Stimulated activated CD8-positive, alpha-beta memory T cell treated with anti-CD3 and anti-CD28 coated beads, Interleukin-7, amount 100 ng/mL, for 48 hours (primary cell): ENCODE results near the gene SHISAL1.

Source experiments
- DNase-seq, 2 donors: peaks; one replicate each; pipeline ENCODE4 v3.0.0-alpha.2; 2020; ENCODE audit warnings: low read depth in 1 of 2; ENCODE audit errors: extremely low read depth in 1 of 2

The SHISAL1 gene

DNA sequence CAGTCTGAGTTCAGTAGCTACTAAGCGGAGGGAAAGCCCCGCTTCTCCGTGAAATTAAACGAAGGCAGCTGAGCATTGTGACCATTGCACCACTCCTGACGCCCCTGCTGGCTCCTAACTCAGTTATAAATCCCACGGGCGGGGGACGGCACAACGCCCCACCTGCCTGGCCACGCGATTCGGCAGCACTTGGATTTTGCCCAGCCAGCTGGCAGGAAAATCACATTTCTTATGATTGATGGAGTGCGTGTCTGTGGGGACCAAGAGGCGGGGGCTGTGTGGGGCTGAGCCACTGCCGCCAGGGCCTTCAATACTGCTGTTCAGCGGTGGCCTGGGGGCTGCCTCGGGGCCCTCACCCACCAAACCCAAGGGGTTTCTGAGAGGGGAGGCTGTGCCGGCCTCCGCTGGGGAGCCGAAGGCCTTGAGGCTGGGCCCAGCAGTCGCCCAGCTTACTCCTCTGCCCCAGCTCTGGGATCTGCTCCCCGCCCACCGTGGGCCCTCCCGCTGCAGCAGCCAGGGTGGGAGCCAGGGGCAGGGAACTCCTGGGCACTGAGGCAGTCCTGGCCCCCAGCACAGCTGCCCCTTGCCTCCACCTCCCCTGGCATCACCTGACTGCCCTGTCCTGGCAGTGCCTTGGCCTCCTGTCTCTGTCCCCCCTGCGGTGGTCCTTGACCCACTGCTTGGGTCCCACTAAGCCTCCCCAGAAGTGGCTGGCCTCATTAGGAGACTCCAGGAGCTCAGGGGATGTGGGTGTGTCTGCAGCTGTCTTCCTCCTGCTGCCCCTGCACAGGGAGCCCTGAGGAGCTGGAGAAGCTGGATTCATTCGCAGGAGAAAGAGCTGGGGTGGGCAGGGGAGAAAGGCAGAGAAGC lies 30.7 kb downstream of the SHISAL1 start:
- no peak for DNase-seq

DNA sequence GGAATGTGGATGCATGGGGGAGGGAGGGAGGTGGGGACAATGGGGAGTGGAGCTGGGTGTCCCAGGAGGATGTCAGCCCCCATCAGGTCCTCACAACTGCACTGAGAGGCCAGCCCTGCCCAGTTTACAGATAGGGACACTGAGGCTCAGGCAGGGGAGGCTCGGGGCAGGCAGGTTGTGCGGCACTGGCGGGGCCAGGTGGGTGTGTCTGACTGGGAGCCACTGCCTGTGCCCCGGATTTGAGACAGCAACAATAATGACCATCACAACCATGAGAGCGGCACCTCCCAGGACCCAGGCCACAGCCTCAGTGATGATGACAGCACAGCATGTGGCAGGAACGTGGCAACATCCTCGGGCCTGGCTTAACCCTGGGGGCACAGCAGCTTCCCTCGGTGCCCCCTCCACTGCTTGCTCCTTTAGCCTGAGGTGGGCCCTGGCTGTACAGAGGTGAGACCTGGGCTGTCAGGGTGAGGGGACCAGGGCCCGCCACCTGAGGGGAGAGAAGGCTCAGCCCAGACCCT lies 32.0 kb downstream of the SHISAL1 start:
- no peak for DNase-seq

GRCh38 chr22:44279069-44279360 lies 33.7 kb downstream of the SHISAL1 start:
- DNase-seq: no peak

DNA sequence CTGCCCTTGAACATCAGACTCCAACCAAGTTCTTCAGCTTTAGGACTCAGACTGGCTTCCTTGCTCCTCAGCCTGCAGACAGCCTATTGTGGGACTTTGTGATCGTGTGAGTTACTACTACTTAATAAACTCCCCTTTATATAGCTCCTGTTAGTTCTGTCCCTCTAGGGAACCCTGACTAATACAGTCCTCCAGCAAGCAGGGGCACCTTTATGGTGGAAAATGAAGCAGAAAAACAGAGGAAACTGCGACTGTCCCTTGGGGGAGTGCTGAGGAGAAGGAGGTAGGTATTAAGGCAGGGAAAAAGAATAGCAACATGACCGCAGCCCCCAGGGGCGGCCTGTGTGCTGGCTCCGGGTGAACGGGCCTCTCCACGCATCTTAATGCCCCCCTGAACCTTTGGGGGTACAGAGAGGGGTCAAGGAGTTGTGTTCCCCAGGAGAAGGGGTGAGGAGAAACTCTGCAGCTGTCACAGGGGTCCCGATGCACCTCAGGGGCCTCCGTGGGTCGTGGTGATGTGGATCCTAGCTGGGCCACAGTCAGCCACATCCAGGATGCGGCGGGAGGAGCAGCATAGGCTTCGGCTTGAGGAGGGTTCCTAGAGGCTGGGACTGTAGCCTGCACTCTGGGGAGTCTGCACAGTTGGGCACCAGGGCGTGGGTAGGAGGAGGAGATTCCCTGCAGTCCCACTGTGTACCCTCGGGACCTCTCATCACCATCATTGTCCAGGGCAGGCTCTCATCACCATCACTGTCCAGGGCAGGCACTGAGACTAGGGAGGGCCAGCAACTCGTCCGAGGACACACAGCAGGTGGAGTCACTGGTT lies 34.3 kb downstream of the SHISAL1 start:
- DNase-seq: no peak

DNA sequence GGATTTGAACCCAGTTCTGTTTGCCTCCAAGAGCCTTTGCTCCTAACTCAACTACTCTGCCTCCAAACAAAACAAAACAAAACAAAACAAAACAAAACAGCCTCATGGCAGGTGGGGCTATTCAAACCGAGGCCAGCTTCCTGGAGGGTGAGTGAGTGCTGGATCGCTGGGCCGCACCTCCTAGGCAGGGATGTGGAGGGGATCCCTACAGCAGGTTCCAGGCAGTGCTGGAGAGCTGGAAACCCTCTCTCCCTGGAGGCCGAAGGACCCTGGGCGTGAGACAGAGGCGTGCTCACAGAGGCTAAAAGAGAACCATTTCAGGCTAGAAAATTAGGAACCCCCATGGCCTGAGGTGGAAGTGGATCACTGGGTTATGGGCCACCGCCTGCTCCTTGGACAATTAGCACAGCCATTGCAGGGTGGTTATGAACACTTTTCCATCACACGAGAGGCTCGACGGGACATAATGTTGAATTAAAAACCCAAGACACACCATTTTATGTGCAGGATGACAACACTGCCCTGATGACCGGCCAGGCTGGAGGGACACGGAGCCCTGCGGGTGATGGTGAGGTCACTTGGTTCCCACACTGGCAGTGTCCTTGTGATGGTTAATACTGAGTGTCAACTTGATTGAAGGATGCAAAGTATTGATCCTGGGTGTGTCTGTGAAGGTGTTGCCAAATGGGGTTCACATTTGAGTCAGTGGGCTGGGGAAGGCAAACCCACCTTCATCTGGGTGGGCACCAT lies 35.2 kb downstream of the SHISAL1 start:
- no peak for DNase-seq

GRCh38 chr22:44276706-44277356 lies 35.9 kb downstream of the SHISAL1 start:
- no peak for DNase-seq

DNA sequence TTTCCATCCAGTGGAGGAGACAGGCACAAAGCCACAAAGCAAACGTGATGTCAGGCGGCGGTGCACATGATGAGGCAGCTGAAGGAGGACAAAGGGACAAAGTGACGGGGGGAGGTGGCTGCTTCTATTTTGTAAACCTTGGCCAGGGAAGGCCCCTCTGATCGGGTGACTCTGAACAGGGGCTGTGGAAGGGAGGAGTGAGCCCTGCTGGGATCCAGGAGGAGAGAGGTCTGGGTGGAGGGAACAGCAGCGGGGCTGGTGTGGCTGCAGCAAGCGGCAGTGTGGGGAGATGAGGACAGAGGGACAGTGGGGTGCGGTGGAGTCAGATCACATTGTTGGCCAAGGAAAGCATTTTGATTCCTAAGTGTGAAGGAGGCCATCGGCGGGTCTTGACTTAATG lies 36.7 kb downstream of the SHISAL1 start:
- no peak for DNase-seq

DNA sequence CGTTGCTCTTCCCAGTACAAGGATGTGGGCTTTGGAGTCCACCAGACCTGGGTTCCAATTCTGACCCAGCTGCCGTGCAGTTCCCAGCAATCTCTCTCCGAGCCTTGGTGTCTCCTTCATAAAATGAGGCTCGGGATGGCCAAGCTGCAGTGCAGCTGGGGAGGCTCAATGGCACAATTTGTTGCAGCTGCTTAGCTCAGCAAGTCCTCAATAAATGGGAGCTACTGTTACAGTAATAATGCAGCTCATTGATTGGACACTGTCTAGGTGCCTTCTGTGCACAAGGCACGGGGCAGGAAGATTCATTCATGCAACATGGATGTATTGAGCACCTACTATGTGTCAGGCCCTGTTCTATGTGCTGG lies 37.1 kb downstream of the SHISAL1 start:
- no peak for DNase-seq

GRCh38 chr22:44274918-44275630 lies 37.7 kb downstream of the SHISAL1 start:
- no peak for DNase-seq

DNA sequence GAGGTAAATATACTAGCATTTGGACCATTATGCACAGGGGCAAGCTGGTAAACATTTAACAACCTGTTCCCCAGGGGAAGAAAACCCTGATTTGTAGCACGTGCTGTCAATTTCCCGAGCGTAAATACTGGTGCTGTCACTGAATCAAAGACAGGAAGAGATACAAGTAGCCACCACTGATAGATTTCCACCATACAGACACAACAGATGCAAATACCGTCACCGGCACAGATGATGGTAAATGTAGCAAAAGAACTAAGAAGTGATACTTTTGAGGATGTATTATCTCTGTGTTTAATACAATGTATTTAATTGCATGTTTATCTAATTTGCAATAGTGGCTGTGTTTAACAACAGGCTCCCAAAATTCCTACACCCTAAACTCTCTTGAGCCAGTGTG lies 39.6 kb downstream of the SHISAL1 start:
- no peak for DNase-seq

- no peak for DNase-seq
Observed at GRCh38 chr22:44272401-44272771, 40.4 kb downstream of the SHISAL1 start.

DNA sequence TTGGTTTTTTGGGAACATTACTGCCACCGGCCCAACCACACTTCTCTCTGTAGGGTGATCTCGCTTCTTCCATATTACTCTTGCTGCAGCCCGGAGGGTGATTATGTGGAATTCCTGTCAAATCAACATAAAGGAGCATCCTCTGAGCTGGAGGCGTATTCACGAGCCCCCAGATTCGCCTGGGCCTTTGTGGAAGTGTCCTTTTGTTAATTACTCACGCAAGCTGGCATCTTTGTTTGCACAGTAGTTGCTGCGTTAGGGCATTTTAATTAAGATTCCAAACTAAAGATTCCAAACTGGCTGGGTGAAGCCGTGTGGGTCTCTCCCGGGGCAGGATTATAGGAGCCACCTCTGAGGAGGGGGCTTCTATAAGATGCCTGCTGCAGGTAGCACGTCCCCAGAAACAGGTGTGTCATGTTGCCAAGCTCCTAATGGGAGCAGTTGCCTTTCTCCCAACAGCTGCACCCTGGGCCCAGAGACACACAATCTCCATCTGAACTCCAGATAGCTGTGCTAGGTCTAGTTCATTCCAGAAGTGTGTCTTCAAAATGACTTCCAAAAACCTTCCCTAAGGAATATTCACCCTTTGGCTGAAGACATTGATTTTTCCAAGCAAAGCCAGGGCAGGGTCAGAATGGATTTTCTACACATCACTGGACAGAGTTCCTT lies 40.9 kb downstream of the SHISAL1 start:
- no peak for DNase-seq

- no peak for DNase-seq
Observed at GRCh38 chr22:44271010-44271500, 41.7 kb downstream of the SHISAL1 start.

DNA sequence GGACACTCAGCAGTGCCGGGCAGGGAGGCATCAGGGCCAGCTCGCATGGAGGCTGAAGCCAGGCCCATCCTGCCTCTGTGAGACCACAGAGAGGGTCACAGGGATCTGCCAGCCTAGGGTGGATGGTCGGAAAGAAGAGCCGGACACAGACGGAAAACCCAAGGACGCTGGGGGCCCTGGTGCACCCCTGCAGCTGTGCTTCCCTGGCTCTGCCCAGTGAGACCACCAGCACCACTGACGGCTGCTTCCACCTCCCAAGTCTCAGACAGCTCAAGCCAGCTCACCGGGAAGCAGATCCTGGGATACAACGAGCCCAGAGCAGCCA lies 42.2 kb downstream of the SHISAL1 start:
- no peak for DNase-seq

- DNase-seq: no peak
Observed at GRCh38 chr22:44269757-44270555, 42.8 kb downstream of the SHISAL1 start.

DNA sequence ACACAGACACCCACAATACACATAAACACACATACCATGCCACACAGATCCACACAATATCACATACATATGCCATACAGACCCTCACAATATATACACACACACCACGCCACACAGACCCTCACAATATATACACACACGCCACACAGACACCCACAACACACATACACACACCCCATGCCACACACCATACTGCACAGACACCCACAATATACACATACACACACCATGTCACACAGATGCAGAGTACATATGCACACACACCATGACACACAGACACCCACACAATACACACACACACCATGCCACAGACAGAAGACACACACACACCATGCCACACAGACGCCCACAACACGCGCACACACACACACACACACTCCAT lies 43.6 kb downstream of the SHISAL1 start:
- DNase-seq: no peak

DNA sequence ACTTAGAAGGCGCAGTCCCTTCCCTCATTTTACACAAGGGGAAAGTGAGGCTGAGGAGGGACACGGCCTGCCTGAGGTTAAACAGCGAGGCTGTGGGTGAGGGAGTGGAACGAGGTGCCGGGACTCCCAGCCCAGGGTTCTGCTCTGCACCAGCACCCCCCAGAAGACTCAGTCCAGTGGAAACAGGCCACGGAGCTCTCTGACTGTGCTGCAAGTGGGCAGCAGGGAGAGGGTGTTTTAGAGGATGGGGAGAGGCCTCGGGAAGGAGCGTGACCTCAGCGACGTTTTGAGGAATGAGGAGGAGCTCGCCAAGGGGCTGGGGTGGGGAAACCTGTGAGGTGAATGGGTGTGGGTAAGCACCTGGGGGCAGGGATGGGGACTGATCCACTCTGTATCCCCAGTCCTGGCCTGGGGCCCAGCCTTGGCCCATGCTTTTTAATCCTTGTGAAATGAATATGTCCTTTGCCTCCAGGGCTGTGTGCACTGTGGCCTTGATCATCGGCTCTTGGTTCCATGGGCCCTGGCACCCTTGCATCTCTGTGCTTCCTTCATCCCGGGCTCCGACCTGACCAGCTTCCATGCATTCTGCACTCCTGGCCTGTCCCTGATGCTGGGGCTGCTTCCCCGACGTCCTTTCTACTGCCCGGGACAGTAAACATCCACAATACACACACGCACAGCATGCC lies 44.2 kb downstream of the SHISAL1 start:
- DNase-seq: no peak

DNA sequence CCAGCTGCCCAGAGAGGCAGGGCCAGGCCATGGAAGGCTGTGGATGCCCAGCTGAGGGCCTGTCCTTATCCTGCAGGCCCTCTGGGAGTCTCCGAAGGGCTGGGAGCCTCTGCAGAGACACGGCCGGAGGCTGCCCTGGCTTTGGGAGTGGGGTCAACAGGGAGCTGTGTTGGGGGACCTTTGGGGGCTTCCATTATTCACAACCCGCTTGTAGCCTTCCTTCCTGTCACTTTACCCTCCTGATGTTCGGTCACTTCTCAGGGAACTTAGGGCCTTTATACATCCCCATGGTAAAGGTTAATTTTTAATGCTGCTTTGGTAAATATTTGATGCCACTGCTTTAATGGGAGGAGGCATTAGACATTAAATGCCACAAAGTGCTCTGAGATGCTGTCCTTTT lies 44.9 kb downstream of the SHISAL1 start:
- no peak for DNase-seq
